HG03108 (cell line): ENCODE measurements around the gene ZNF628.

Experiments used
- ATAC-seq: cut with Tn5 transposase; IDR thresholded peaks from one replicate; pipeline ENCODE4 v1.9.1; 2021; ENCODE audit warnings: moderate library complexity; ENCODE audit not compliant: unreplicated experiment

ZNF628 gene

GRCh38 chr19:55449469-55449868 lies 26.9 kb upstream of the ZNF628 start:
- no peak for ATAC-seq

- ATAC-seq = no peak
These were observed 25.1 kb upstream of the ZNF628 start for GRCh38 chr19:55451163-55451964.

DNA sequence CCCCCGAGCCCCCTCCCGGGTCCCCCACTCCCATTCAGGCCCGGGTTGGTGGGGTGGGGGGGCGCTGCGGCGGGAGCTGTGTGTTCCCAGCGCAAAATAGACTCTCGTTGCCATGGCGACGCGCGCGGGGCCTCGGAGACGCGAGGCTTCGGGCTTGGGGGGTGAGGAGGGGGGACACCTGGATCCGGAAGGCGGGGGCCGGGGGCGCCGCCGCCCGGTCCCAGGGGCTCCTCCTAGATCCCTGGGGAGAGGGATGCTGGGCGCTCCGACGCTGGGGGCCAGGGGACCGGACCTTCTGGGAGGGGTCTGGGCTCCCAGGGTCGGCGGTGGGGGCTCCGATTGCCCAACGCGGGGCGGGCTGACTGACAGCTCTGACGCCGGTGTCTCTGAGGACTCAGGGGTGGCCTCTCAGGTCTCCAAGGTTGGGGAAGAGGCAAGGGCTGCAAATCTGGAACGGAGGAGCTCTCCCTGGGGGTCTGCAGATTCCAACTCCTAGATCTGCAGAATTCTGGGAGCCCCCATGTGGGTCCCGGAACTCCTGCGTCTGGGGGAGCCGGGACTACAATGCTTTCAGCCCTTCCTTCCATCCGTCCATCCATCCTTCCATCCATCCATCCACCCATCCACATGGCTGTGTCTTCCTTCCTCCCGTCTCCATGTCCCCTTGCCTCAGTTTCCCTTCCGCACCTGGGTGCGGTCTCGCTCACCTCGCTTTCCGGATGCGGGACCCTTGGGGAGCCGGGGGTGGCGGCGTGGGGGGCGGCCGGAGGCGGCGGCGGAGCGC lies 24.3 kb upstream of the ZNF628 start:
- no peak for ATAC-seq

- ATAC-seq = no peak
These were observed 23.6 kb upstream of the ZNF628 start for GRCh38 chr19:55452749-55453346.

DNA sequence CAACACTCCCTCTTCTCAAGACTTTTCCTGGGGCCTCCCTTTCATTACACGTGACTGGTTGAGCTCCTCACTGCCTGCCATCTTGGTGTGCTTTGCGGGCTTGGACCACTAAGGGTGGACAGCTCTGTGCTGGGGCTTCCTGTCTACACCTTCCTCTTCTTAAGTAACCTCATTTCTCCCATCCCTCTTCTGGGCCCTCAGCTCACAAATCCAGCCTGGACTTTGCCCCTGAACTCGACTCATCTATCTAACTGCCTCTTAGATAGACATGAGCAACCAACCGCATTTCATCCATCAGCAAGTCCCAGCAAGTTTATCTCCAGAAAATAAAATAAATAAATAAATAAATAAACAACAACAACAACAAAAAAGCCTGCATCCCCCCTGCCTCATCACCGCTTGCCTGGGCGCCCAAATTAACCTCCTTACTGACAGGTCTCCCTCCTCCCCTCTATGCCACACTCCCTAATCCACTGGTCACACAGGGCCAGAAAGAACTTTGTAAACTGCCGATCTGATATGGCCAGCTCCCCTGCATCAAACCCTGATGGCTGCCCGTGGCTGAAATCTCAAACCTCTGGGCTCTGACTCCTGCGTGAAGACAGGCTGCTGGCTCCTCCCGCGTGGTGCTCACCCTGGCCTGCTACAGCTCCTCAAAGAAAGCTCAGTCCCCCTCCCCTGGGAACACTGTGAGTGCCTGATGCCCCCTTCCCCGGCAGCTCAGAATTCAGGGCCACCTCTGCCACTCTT lies 22.7 kb upstream of the ZNF628 start:
- ATAC-seq = no peak

GRCh38 chr19:55454787-55455243 lies 21.6 kb upstream of the ZNF628 start:
- ATAC-seq = no peak

DNA sequence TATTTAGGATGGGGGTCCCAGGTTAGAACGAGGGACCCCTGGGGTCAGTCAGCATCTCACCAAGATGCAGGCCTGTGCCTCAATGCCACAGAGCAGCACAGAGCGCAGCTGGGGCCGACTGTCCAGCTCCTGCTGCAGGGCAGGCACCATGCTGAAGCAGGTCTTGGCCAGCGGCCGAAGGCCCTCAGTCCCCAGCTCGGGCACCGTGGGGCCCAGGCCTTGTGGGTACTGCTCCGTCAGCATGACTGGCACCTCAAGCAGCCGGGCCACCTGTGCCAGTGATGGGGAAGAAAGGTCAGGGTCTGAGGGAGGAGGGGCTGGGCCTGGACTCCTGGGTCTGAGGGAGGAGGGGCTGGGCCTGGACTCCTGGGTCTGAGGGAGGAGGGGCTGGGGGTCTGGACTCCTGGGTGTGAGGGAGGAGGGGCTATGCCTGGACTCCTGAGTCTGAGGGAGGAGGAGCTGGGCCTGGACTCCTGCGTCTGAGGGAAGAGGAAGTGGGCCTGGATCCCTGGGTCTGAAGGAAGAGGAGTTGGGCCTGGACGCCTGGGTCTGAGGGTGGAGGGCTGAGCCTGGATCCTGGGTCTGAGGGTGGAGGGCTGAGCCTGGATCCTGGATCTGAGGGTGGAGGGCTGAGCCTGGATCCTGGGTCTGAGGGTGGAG lies 20.7 kb upstream of the ZNF628 start:
- no peak for ATAC-seq

- no peak for ATAC-seq
These were observed 20.1 kb upstream of the ZNF628 start for GRCh38 chr19:55456347-55456746.

DNA sequence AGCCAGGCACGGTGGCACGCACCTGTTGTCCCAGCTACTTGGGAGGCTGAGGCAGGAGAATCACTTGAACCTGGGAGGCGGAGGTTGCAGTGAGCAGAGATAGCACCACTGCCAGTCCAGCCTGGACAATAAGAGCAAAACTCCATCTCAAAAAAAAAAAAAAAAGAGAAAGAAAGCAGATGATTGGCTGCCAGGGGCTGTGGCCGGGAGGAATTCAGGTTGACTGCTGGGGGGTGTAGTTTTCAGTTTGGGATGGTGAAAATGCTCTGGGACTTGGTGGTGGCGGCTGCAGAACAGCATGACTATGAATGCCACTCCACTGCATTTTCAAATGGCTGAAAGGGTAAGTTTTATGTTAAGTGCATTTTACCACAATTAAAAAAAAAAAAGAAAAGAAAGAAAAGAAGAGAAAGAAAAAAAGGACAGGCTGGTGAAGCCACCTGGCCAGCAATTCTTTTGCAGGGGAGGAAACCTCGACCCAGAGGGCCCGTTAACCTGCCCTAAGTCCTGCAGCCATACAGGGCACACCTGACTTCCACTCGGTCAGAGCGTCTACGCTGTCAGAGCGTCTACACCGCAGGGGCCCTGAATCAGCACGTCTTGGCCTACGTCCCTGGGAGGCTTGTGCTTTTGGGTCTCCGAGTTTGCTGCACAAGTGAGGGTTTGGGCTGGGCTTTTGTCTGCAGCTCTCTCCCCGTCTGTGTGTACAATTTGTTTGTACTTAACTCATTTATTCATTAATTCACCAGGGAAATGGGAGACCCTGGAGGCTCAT lies 18.5 kb upstream of the ZNF628 start:
- ATAC-seq = no peak

DNA sequence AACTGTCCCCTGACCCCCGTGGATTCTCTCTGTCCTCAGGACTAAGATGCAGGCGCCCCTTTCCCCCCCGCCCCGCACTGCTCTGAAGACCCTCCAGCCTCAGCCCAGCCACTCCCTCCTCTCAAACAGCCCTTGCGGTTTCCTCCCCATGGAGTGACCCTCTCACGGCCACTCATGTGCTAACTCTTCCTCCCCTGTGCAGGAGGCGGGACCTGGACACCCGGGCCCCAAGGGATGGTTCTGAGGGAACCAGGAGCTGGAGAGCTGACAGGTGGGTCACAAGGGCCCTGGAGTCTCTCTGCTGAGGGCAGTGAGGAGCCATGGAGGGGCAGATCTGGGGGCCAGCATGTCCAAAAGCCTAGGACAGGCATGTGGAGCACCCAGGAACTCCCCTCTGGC lies 16.9 kb upstream of the ZNF628 start:
- ATAC-seq = no peak

DNA sequence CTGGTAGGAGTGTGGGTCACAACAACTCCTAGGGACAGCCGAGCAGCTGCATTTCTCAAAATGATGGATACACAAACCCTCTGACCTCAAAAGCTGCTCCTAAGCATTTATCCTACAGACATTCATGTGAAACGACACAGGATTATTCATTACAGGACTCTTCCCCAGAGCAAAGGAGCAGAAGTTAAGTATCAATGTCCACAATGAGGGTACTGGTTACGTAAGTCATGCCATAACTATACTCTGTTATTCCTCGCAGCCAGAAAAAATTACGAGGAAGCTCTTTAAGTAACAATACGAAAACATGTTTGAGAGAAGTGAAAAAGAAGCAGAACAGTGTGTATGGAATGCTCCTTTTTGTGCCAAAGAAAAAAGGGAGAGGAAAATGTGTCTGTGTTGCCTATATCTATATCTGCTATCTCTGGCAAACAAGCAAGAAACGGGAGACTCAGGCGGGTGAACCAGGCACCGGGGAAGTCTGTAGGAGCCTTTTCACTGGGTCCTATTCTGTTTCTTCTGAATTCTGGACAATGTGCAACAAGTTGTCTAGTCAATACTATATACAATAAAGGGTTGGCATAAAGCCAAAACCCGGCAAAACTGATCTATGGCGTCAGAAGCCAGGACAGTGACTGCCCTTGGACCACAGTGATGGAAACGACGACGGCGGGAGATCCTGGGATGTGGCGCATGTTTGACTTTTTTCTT lies 16.3 kb upstream of the ZNF628 start:
- ATAC-seq = no peak

DNA sequence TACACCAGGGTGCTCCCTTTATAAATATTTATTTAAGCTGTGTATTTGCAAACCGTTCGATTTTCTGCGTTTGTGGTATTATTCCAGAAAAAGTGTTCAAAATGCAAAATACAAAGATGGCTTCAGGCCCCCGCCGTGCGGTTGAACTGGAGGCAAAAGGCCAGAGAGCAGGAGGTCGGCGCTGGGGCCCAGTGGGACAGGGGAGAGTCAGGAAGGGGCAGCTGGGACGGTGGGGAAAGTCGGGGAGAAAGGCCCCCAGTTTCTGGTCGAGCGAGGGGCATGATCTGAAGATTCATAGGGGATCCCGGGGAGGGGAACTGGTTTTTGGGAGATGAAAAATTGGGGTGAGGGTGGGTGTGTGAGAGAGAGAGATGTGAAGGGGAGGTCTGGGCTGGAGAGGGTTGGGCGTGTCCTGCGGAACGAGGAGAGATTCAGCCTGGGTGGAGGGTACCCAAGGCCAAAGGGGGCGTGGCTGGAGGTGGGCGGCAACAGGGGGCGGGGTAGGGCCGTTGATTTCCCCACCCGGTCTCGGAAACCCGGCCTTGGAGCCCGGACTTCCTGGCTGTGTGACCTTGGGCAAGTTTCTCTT lies 15.7 kb upstream of the ZNF628 start:
- no peak for ATAC-seq

DNA sequence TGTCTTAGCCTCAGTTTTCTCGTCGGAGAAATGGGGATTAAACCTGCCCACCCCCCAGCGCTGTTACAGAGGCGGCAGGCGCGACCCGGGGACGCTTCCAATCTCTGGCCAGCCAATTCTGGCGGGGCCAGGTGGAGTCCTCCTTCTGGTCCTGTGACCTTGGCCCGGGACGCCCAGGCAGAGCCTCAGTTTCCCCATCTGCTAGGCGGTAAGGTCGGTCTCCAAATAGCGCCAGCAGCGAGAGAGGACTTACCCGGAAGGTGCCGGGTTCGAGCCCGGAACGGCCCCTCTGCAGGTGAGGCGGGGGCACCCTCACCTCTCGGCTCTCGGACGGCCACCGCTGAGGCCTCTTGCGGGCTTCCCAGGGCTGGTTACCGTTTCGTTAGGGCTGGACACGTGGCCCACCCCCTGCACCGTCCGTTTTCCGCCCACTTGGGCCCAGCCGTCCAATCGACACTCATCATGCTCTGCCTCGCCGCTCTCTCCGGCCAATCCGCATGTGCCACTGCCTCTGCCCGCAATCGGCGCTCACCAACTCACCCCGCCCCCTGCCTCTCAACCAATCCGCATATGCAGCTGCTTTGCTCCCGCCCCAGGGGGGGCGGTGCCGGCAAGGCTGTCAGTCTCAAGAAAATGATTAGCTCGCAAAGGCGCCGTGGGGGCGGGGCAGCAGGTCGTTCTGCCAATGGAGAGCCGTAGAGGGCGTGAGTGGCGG lies 15.0 kb upstream of the ZNF628 start, which contains the start of gene ISOC2:
ISOC2 (minus strand) TSS at position 384 of the 715 bp plus-strand sequence. CDS start 5,156 bp downstream, outside the sequence.
- peak; percentile 86 for ATAC-seq

DNA sequence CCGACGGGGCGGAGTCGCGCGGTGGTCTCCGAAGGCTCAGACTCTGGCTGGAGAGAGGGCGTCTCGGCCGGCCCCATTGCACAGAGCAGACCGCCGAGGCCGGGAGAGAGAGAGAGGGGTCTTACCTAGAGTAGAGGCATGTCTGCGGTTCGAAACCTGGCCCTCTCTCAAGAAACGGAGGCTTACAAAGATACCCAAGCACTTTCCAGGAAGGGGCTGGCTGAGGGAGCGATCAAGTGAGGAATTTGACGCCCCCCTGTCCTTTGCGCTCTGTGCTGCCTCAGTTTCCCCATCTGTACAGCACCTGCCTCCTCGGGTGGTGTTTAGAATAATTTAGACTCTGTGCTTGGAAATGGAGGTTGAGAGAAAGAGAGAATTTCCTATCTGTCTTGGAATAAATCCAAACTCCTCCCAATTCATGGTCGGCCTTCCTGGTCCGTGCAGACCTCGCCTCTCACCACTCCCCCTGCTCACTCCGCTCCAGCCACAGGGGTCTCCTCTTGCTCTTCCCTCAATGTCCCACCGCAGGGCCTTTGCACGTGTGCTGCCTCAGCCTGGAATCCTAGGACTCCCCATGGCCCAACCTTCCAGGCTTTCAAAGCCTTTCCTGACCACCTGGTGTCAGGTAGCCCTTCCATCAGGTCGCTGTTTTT lies 14.3 kb upstream of the ZNF628 start:
- no peak for ATAC-seq

DNA sequence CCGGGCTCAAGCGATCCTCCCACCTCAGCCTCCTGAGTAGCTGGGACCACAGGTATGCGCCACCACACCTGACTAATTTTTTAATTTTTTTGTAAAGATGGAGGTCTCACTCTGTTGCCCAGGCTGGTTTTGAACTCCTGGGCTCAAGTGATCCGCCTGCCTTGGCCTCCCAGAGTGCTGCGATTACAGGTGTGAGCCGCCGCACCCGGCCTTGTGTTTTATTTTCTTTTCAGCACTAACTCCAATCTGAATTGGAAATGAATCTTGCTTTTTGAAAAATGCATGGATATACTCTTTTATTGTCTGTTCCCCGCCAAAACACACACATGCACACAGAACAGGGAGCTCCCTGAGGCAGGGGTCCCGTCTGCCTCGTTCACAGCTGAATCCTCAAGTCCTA lies 13.7 kb upstream of the ZNF628 start:
- no peak for ATAC-seq

- ATAC-seq = no peak
These were observed 12.8 kb upstream of the ZNF628 start for GRCh38 chr19:55463583-55464031.

DNA sequence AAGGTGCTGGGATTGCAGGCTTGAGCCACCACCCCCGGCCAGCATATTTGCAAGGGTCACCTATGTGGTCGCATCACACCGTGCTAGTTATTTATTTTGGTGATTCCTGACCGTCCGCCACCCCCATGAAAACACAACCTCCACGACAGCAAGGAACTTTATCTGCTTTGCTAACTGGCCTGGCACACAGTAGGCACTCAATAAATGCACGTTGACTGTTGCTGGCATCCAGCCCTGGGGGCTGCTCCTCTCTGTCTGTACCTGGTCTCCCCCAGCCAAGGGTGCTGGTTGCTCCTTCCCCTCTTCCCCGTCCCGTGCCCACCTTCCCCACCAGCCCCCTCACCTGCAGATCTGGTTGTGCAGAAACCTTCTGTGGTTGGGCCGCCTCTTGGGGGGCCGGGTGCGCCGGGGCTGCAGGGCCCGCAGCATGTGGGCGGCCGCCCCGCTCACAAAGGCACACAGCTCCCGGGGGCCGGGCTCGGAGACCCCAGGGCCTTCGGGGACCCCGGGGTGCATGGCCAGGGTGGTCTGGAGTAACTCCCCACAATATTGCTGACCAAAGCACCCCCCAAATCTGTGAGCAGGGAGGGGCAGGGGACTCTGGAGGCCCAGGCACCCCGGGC lies 12.3 kb upstream of the ZNF628 start:
- no peak for ATAC-seq
